NCI-H446 treated with DMSO at 0.1 percent for 48 hours (cell line): ENCODE results near the gene TMEM52B.
A peak's percentile ranks its signal among the peaks of the same experiment; 100 is the strongest.
"Not testable (repeated sequence)": the region's sequence is repeated elsewhere in the genome, so short reads cannot be mapped to it uniquely, and the experiment has no call there.

Source experiments
- DNase-seq: peaks from one replicate; lab custom pipeline; 2025; lab: John Stamatoyannopoulos, UW

The TMEM52B gene

DNA sequence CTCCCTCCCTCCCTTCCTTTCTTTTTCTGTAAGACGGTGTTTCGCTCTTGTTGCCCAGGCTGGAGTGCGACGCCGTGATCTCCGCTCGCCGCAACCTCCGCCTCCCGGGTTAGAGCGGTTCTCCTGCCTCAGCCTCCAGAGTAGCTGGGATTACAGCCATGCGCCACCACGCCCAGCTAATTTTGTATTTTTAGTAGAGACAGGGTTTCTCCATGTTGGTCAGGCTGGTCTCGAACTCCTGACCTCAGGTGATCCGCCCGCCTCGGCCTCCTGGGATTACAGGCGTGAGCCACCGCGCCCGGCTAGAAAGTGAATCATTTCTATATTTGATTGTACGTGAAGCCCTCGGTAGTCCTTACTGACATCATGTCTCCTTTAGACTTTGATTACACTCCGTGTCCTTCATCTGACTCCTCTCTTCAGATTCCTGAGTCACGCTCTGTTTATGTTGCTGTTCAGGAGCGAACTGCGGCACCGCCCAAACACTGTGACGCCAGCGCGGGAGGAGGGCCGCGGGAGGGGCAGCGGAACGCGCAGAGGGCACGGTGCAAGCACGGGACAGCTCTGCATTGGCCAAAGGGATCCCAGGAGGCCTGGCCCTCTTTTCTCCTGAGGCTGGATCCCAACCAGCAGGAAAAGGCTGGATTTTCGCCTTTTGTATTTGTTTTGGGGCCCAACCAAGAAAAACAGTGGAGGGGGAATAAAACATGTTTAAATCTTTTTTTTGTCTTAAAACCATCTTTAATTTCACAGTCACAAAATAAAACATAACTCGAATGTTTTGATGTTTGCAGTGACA, 33.3 kb downstream of the TMEM52B start:
- peak; percentile 43 for DNase-seq

DNA sequence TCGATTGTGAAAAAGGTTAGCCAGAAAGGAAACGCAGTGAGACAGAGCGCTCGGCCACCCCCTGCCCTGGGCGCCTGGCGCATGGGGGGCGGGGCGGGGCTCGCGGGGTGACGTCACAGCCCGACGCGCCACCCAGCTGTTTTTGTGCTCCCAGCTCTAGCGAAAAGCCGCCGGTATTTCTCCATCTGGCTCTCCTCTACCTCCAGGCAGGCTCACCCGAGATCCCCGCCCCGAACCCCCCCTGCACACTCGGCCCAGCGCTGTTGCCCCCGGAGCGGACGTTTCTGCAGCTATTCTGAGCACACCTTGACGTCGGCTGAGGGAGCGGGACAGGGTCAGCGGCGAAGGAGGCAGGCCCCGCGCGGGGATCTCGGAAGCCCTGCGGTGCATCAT, 33.9 kb downstream of the TMEM52B start, which contains the start of gene GABARAPL1:
Gene GABARAPL1 (plus strand): TSS at position 139 of the 393 bp plus-strand sequence. CDS start 253 bp downstream, at position 392.
- DNase-seq = no peak

DNA sequence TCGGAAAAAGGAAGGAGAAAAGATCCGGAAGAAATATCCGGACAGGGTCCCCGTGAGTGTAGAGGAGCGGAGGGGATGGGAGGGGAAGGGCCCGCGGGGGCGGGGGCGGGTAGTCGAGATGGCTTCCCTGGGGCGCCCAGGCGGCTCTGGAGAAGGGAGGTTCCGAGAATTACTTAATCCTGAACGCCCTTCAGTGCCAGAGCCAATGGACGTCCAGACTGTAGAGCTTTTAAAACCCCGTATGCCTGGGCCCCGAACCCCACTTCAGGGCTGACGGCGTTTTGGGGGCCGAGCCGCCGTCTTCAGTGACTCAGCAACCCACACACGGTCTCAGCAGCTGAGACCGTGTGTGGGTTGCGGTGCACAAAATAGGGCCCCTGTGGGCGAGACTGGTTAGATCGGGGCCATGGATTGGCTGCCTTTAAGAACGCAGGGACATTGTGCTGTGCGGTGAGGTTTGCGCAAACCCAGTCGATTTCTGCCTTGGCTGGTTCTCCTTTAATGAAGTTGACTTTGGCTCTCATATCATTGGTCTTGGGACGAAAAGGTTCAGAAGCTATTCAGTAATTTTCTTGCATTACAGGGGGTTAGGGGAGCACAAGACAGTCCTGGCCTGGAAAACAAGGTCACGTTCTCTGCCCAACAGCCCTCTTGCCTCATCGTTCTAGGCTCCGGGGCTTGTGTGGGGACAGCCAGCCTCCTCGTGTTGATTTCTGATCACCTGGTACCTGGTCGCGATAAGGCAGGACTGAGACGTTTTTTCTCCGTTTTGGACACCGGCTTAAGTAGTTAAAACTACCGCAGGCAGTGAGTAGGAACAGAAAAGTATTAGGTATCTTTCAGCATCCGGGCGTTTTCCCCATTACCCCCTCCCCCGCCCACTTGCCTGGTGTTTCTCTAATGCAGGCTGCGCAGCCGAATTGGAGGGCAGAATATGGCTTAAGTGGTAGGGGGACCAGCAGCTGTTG, 34.6 kb downstream of the TMEM52B start:
- no peak for DNase-seq

DNA sequence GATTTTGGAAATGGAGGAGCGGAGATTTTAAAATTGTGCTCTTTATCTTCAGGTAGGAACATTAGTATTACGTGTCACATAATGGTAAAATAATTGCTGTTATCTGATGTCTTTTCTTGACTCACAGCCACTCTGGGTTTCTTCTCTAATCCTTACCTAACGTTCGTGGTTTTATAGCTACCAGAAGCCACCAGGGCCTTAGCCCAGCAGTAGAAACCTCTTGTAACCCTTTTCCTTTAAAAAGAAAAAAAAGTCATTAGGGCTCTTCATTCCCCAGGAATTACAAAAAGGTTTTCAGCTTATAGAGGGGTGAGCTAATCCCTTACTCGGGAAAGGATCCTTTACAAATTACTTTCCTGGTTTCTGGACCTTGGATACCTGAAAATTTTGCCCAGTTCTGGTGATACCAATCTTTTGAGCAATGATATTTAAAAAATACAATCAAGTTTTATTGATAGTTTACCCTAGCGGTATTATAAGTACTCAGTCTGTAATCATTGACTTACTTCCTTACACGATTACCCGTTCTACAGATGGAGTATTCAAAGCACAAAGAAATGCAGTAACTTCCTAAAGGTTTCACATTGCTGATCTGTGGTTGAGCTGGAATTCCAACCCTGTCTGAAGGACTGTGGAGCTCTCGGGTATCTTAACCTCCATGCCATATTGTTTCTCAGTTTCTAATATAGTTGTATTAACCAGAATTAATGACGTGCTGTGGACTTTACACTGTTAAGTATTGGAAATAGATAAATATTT, 35.5 kb downstream of the TMEM52B start:
- no peak for DNase-seq

- DNase-seq = no peak
Measured at GRCh38 chr12:10214895-10215267, 36.0 kb downstream of the TMEM52B start.

DNA sequence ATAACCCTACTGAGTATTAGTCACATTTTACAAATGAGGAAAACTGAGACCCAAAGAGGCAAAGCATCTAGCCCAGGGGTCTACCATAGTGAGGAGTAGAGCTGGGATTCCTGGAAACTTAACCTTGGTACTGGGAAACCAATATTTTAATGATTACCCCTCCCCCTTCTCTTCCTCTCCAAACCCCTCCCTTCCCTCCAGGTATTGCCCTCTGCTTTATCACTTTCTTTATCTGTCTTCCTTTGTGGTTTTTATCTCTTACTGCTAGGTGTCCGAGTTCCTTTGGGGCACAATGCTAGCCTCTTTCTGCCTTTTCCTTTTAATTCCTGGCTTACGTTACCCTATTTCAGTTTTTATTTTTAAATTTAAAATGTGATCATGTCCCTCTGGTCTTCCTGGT, 36.6 kb downstream of the TMEM52B start:
- no peak for DNase-seq

GRCh38 chr12:10215946-10216345, 37.1 kb downstream of the TMEM52B start:
- not testable (repeated sequence) for DNase-seq

DNA sequence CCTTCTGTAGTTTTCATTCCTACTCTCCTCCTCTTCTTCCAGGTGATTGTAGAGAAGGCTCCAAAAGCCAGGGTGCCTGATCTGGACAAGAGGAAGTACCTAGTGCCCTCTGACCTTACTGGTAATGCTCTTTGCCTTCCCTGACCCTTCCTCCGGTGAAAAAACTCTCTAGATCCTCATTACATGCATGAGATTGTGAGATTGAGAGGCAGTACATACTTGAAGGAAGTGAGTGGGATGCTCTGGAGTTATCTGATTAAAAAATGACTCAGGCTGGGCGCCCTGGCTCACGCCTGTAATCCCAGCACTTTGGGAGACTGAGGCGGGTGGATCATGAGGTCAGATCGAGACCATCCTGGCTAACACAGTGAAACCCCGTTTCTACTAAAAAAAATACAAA, 39.2 kb downstream of the TMEM52B start:
- DNase-seq = no peak

DNA sequence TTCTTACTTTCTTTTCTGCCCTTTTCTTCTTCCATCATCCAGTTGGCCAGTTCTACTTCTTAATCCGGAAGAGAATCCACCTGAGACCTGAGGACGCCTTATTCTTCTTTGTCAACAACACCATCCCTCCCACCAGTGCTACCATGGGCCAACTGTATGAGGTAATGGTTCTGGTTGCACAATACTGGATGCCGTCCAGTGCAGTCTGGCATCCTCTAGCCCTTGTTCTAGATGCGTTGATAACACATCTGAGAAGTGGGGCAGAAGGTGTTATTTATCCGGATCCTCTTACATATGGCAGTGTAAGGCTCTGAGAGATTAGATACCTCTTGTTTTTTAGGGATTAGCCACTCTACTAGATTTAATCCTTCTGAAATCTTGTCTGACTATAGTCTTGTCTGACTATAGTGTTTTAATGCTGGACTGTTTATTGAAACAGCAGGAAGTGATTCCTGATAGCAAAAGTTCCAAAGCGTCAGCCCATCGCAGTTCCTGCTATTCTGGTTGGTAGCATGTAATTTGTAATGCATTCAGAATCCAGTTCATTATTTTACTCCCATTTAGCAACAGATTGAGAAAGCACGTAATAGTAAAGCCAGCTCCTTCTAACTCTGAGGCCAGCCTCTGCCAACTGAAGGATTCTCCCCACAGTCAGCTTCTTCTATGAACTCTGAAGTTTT, 41.7 kb downstream of the TMEM52B start:
- DNase-seq = no peak

GRCh38 chr12:10221846-10222245, 43.0 kb downstream of the TMEM52B start:
- DNase-seq = no peak

- DNase-seq = no peak
Measured at GRCh38 chr12:10223208-10223607, 44.4 kb downstream of the TMEM52B start.

- not testable (repeated sequence) for DNase-seq
Measured at GRCh38 chr12:10225426-10225825, 46.6 kb downstream of the TMEM52B start.

GRCh38 chr12:10226086-10226485, 47.3 kb downstream of the TMEM52B start:
- no peak for DNase-seq

DNA sequence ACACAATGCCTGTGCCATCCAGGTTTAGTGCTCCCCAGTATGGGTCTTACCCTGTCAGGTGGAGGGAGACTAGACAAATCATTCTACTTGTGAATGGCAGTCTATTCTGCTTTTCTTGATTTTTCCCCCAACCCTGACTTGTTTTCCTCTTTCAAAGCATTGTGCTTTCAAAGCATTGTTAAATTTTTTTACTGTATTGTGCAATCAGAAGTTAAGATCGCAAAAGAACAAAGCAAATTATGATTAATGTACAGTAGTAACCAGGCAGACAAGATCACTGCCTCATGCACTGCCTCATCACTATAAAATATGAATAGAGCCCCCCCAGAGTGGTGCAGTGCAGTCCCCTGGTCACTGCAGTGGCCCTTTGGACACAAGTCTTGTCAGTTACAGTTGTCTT, 47.9 kb downstream of the TMEM52B start:
- DNase-seq = no peak

GRCh38 chr12:10227648-10228047, 48.8 kb downstream of the TMEM52B start:
- DNase-seq = no peak

GRCh38 chr12:10234562-10234961, 55.7 kb downstream of the TMEM52B start:
- no peak for DNase-seq

- DNase-seq = no peak
Measured at GRCh38 chr12:10235761-10236631, 57.2 kb downstream of the TMEM52B start.

DNA sequence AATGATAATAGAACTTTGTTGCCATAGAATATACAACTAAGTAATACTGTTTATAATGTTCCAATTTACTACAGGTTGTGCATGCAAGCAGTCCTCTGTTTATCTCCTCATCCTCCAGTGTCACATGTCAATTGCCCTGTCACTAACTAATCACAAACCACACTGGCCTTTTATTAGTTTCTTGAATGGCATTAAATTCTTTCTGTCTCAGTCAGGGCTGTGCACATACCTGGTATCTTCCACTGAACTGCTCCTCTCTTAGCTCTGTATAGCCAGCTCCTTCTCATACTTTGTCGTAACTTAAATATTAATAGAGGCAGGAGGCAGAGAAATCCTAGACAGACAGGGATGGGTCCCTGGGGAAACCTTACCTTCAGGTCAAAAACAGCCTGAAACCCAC, 57.9 kb downstream of the TMEM52B start:
- no peak for DNase-seq

- no peak for DNase-seq
Measured at GRCh38 chr12:10238526-10238925, 59.7 kb downstream of the TMEM52B start.

DNA sequence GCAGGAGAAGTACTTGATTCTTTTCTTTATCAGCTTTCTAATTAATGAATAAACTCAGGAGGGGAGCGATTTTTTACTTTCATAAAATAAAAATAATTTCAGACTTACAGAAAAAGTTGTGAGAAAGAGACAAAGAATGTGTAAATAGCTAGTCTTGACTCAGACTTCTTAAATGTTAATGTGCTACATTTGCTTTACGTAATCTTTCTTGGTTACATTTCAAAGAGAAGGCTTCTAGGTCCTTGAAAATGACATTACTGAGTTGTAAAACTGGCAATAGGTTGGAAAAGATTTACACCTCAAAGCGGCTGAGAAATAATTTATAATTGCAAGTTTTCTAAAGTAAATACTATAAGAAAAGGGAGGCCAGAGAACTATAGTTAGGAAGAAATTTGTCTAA, 62.5 kb downstream of the TMEM52B start:
- DNase-seq = no peak
